Ascending aorta (tissue), 2 donors: ENCODE results near the gene BTBD1. TPM values are rescaled to one million over a fixed set of nuclear protein-coding genes. Genes with fewer than 3 reads are reported as not detected.

ENCODE experiments used
- DNase-seq, 2 donors: peaks; one replicate each; pipeline ENCODE4 v3.0.0-alpha.2; 2019; ENCODE audit warnings: low spot score in 2 of 2
- H3K27ac ChIP-seq, 2 donors: fragments of 200-600 bp; sonication (generic); one replicate each; pipeline ENCODE4 v1.5.1; 2016 to 2017; ENCODE audit warnings: mild to moderate bottlenecking in 1 of 2
- H3K27me3 ChIP-seq: fragments of 200-600 bp; sonication (generic); one replicate; pipeline ENCODE4 v1.5.1; 2017
- H3K36me3 ChIP-seq, 2 donors: fragments of 200-600 bp; sonication (generic); one replicate each; pipeline ENCODE4 v1.5.1; 2016
- H3K4me1 ChIP-seq, 2 donors: fragments of 200-600 bp; sonication (generic); one replicate each; pipeline ENCODE4 v1.5.1; 2016 to 2017; ENCODE audit warnings: mild to moderate bottlenecking in 1 of 2
- H3K4me3 ChIP-seq, 2 donors: fragments of 200-600 bp; sonication (generic); one replicate each; pipeline ENCODE4 v1.5.1; 2016 to 2017; ENCODE audit warnings: mild to moderate bottlenecking in 1 of 2
- H3K9me3 ChIP-seq, 2 donors: fragments of 200-600 bp; sonication (generic); one replicate each; pipeline ENCODE4 v1.5.1; 2016
- intact Hi-C: fragments of 100-400 bp; cut with DNase I; formaldehyde crosslinking; loops from one replicate; pipeline ENCODE4 v1.15.1; 2023
- total RNA-seq: library from RNA; depleted of rRNA; stranded (reverse); fragments of >200 nt; gene quantifications from one replicate; pipeline ENCODE4 v1.1.0, GENCODE V29; 2016
- TF ChIP-seq, protein P1 (sequence below), 3 experiments: fragments of 200-600 bp in 2 of 3; fragments of 450-650 bp in 1 of 3; sonication (generic) in 2 of 3; IDR thresholded peaks; one replicate each; pipeline ENCODE4 v1.5.1; 2016 to 2019; ENCODE audit warnings: antibody characterized with exemption in 3 of 3, mild to moderate bottlenecking in 1 of 3, moderate library complexity in 1 of 3

The BTBD1 gene
- total RNA-seq, 1 donor from 2014 or later = 63.9 TPM

DNA sequence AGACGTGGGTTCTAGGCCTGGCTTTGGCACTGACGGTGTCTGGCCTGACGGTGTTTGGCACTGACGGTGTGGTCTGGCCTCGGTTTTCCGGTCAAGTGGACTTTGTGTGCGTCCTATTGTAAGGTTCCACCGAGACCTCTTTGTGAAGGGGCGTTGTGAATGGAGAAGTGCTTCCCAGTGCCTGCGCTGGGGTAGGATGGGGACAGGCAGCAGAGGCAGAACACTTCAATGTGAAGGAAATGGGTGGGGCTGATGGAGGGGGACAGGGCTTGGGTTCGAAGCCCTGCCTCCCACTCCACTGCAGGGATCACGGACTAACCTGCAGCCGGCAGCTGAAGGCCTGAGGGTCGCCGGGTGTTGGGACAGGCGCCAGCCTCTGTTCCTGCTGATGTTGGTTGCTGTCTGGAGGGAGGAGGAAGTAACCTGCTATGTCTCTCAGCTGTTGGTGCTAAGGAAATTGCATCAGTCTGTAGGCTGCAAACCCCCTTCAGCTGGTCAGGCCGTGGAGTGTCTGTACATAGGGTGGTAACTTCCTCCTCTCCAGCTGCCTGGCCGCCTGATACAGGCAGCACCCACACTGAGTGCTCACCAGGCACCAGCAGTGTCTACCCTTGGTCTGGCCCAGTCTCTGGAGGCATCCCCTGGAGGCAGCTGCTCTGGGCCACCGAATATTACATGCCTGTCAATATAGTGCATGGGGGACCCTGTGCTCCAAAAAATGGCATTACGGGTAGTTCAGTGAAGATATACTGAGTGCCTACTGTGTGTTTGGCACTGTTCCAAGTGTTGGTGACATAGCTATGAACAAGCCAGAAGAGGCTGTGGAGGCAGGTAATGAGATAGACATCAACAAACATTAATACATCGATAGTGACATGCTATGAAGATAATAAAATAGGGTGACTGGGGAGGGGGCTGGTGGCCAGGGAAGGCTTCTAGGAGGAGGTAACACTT, 41.5 kb upstream of the BTBD1 start:
- peak overlapping the region; percentile 68 to 82 for H3K4me3 ChIP-seq
- H3K27ac ChIP-seq = peak overlapping the region; percentile 22 to 60

DNA sequence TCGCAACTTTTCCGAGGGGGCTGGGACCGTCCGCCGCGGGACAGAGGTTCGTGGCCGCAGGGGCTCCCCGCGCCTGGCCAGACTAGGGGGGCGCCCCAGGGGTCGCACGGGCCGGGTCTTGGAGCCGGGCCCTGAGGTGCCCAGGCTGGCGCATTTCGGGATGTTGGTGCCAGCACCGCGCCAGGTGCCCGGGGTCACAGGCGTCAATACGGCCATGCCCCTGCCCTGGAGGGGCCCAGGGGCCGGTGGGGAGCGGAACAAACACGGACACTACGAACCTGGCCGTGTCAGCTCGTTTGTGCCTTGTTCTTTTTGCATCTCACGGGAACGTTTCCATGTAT, 40.8 kb upstream of the BTBD1 start:
- H3K36me3 ChIP-seq = no peaks in the 10 kb centered on the region
- no peaks in the 10 kb centered on the region for H3K27me3 ChIP-seq
- H3K4me1 ChIP-seq = peaks cover 0 to 7% of the 10 kb centered on the region in 2 donors
- H3K4me3 ChIP-seq = peak overlapping the region; percentile 68 to 82
- no peak for DNase-seq
- peak overlapping the region; percentile 38 to 60 for H3K27ac ChIP-seq
- intact Hi-C loops = no loop called here
- no peaks in the 10 kb centered on the region for H3K9me3 ChIP-seq
- TF ChIP-seq, protein P1, sequence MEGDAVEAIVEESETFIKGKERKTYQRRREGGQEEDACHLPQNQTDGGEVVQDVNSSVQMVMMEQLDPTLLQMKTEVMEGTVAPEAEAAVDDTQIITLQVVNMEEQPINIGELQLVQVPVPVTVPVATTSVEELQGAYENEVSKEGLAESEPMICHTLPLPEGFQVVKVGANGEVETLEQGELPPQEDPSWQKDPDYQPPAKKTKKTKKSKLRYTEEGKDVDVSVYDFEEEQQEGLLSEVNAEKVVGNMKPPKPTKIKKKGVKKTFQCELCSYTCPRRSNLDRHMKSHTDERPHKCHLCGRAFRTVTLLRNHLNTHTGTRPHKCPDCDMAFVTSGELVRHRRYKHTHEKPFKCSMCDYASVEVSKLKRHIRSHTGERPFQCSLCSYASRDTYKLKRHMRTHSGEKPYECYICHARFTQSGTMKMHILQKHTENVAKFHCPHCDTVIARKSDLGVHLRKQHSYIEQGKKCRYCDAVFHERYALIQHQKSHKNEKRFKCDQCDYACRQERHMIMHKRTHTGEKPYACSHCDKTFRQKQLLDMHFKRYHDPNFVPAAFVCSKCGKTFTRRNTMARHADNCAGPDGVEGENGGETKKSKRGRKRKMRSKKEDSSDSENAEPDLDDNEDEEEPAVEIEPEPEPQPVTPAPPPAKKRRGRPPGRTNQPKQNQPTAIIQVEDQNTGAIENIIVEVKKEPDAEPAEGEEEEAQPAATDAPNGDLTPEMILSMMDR (IDR thresholded peaks at IDR 0.05) = no peak

More for the DNA sequence above, 41.5 kb upstream of the BTBD1 start:
- Histone ChIP-seq H3K36me3 (no peaks in the 10 kb centered on the region), H3K4me1 (peaks cover 0 to 7% of the 10 kb centered on the region in 2 donors), H3K27me3 (no peaks in the 10 kb centered on the region), H3K9me3 (no peaks in the 10 kb centered on the region)
- TF ChIP-seq, protein P1 (IDR thresholded peaks at IDR 0.05) = no peak
- intact Hi-C loops = no loop called here
- DNase-seq = peak; percentile 36 to 76

DNA sequence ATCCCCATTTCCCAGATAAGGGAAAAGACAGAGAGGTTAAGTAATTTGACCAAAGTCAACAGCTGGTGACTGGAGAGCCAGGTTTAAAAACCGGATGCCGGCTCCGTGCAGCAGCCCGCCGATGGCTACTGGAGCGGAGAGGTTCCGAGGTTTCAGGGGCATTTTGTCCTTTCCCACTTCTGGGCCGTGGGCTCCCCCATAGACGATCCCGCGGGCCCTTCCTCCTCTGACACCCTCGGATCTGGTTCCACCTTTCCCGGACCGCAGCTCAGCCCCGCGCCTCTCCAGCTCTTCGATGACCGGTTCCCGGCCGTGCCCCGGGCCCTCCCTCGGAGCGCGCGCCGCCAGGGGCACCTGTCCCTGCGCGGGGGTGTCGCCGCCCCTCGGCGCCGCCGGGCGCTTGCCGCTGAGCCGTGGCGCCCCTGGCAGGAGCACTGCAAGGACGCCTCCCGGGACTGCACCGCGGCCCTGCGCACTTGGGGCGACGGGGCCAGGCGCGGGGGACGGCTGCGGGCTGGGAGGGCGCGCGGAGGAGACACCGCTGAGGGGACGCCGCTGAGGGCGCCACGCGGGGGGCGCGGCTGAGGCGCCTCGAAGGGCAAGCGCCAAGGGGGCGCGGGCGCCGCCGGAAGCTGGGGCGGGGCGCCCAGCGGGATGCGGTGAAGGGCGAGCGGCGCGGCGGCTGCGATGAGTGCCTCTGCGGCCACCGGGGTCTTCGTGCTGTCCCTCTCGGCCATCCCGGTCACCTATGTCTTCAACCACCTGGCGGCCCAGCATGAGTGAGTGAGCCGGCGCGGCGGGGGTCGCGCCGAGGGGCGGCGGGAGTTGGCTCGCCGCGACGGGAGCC, 40.2 kb upstream of the BTBD1 start, which contains the start of gene TM6SF1:
Gene TM6SF1, plus strand, starts transcription at position 652 of the 847 bp plus-strand sequence. Its CDS starts 36 bp downstream, at position 688.
- Histone ChIP-seq H3K36me3 (no peaks in the 10 kb centered on the region), H3K4me3 (peak within 1 kb of the TSS; percentile 68 to 82), H3K4me1 (peaks cover 0 to 7% of the 10 kb centered on the region in 2 donors), H3K27ac (peak within 1 kb of the TSS; percentile 38 to 60), H3K9me3 (no peaks in the 10 kb centered on the region), H3K27me3 (no peaks in the 10 kb centered on the region)
- TF ChIP-seq, protein P1 (IDR thresholded peaks at IDR 0.05) = no peak
- intact Hi-C loops = no loop called here
- DNase-seq = no peak

DNA sequence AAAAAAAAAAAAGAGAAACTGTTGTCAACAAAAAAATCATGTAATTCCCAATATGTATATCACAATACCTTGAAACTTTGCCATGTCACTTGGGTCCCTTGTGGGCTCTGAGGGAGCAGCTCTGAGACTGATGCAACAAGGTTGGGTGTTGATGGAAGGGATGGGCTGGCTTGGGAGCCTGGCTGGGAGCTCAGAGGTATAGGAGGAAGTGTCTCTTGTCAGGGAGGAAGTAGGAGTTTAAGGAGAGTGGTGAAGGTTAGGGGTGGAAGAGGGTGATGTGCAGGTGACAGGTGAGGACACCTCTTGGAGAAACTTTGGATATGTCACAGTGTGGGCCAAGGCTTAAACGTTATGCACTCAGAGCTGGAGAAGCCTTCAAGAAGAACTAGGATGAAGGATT, 38.4 kb upstream of the BTBD1 start:
- H3K4me3 ChIP-seq = no peak overlapping the region
- peaks cover 0 to 7% of the 10 kb centered on the region in 2 donors for H3K4me1 ChIP-seq
- no peak overlapping the region for H3K27ac ChIP-seq
- TF ChIP-seq, protein P1 (IDR thresholded peaks at IDR 0.05) = no peak
- DNase-seq = no peak
- intact Hi-C loops = no loop called here
- H3K27me3 ChIP-seq = no peaks in the 10 kb centered on the region
- H3K9me3 ChIP-seq = no peaks in the 10 kb centered on the region
- H3K36me3 ChIP-seq = no peaks in the 10 kb centered on the region

DNA sequence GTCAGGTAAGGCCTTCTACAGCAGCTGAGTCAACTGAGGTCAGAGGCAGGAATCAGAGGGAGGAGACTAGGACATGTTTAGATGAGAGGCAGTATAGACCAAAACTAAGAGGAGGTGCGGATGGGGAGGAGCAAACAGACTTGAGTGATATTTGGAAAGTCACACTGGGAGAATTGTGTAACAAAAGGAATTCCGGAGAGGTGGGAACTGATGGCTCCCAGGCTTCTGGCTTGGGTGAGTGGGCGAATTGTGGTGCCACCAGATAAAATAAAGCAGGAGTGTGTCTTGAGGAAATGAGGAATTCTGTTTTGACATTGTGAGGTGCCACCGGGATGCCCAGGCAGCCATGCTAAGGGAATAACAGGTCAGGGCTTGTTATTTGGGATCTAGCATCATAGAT, 37.1 kb upstream of the BTBD1 start:
- Histone ChIP-seq H3K4me3 (no peak overlapping the region), H3K27me3 (no peaks in the 10 kb centered on the region), H3K27ac (no peak overlapping the region), H3K9me3 (no peaks in the 10 kb centered on the region), H3K36me3 (no peaks in the 10 kb centered on the region), H3K4me1 (peaks cover 0 to 7% of the 10 kb centered on the region in 2 donors)
- intact Hi-C loops = no loop called here
- TF ChIP-seq, protein P1 (IDR thresholded peaks at IDR 0.05) = no peak
- no peak for DNase-seq
